SU-DHL-6 (cell line): ENCODE measurements around the gene CFB.
"Not testable (repeated sequence)": the region's sequence is repeated elsewhere in the genome, so short reads cannot be mapped to it uniquely, and the experiment has no call there.

ENCODE experiments used
- CTCF ChIP-seq: fragments of 200-600 bp; sonication (generic); IDR thresholded peaks from one replicate; pipeline ENCODE4 v1.5.1; 2017; ENCODE audit warnings: antibody characterized with exemption, mild to moderate bottlenecking, low read length, moderate library complexity; ENCODE audit not compliant: insufficient read depth, poor library complexity, severe bottlenecking
- EZH2phosphoT487 ChIP-seq: fragments of 200-600 bp; sonication (generic), shearing (Covaris generic); conservative IDR thresholded peaks from 2 replicates; pipeline ENCODE4 v1.6.1; 2018; ENCODE audit warnings: mild to moderate bottlenecking, antibody characterized with exemption, low read length, moderate library complexity, mixed read lengths

- TF ChIP-seq CTCF, EZH2phosphoT487: not testable (repeated sequence)
Observed at GRCh38 chr6:31980998-31981397, 35.1 kb downstream of the CFB start.
